Umbilical cord (tissue), 2 donors: ENCODE data around the gene CLK4. TPM values are rescaled to one million over a fixed set of nuclear protein-coding genes. Genes with fewer than 3 reads are reported as not detected.

Experiments used
- DNase-seq: peaks from one replicate; pipeline ENCODE4 v3.0.0-alpha.2; 2015; ENCODE audit warnings: low spot score
- total RNA-seq: library from RNA; depleted of rRNA; stranded (reverse); fragments of >200 nt; gene quantifications from one replicate; pipeline ENCODE4 v1.2.3, GENCODE V29; 2014; ENCODE audit warnings: low replicate concordance; ENCODE audit not compliant: insufficient read depth

Gene CLK4
- total RNA-seq, 1 donor from 2014 or later = 73.4 TPM

GRCh38 chr5:178587763-178588611, 38.9 kb downstream of the CLK4 start:
- no peak for DNase-seq

DNA sequence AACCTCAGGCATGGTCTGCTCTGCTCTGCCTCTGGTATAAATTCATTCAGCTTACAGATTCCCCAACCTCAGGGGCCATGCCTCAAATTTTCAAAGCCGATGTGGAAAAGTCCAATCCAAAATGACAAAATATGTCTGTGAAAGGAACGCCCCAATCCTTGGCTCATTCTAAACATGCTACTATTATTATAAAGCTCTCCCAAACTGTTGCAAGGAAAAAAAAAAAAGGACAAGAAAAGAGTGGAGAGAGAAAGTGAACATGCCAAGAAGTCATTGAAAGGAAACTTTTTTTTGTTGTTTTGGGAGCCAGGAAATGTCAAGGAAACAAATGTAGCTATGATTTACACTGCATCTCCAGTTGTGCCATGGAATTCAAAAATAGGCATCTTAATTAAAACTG, 40.5 kb downstream of the CLK4 start:
- no peak for DNase-seq

GRCh38 chr5:178585421-178585820, 41.4 kb downstream of the CLK4 start:
- DNase-seq = peak; percentile 51

DNA sequence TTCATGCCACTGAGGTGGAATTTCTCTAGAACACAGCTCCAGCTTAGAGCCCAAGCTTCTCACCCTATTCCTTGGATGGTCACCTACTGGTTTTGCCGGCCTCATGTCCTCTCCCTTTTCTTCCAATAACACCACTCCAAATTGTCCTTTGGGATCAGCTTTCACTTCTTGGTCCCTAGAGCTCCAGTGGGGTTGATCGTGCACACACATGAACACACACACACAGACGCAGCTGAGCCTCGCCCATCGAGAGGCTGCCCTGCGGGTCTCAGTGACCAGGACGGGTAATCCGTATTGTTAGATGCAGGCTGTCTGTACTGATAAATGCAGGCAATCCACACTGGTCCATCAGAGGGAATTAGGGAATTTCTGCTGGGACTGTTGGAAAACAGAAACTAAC, 43.6 kb downstream of the CLK4 start:
- no peak for DNase-seq

DNA sequence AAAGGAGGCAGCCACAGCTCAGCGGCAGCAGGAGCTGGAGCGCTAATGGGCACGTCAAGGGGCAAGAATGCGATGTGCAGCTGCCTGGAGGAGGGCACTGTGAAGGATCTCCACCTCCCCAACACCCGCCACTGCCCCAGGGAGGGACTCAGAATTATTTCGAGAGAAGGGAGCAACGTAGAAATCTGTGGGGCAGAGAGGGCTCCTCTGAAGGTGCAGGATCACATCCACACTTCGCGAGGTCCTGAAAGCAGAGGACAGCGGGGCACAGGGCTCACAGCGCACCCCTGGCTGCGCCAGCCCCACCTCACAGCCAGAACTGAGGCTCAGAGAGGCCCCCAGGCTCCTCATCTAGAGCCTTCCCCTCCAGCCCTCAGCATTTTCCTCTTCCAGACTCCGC, 44.6 kb downstream of the CLK4 start:
- DNase-seq = no peak

DNA sequence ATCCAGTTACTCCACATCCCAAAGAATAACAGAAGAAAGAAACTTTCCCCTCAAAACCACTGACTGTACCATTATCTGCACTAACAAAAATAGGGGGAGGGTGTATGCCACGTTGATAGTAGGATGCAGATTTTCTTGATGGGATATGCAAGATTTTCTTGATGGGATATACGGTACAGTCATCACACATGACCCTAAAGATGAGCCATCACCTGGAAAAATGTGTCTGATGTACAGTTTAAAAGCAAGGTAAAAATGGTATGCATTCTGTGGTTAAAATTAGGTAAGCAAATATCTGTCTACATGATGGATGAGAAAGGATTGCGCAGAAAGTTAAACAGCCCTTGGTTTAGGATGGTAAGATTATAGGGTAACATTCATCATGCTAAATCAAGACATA, 45.2 kb downstream of the CLK4 start:
- no peak for DNase-seq

DNA sequence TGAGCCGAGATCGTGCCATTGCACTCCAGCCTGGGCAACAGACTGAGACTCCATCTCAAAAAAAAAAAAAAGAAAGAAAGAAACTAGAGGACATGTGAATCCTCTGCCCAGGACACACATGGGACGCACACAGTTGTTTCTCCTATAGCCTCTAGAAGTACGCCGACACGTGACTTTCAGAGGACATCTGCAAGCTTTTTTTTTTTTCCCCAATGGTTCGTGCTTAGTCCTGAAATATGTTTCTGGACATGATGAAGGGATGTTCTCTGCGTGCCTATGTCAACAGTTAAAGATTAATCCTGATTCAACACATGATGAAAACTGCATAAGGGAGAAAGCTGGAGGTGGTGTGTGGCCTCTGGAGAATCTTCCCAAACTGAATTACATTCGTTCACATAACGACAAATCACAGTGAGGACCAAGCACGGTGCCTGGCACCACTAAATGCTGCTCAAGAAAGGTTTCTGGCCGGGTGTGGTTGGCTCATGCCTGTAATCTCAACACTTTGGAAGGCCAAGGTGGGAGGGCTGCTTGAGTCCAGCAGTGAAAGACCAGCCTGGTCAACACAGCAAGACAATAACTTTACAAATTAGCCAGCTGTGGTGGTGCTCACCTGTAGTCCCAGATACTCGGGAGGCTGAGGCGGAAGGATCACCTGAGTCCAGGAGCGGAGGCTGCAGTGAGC, 46.4 kb downstream of the CLK4 start:
- no peak for DNase-seq

DNA sequence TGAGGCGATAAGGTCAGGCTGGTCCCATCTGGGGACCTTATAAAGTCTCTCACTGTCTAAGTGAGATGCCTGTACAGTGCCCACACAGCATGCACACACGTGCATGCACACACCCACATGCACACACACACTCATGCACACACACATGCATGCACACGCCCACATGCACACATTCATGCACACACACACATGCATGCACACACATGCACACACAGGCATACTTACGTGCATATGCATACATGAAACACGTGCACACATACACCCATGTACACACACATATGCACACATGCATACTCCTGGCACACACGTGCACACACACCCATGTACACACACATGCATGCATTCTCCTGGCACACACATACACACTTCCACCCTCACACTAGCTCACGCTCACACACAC, 48.9 kb downstream of the CLK4 start:
- DNase-seq = no peak

DNA sequence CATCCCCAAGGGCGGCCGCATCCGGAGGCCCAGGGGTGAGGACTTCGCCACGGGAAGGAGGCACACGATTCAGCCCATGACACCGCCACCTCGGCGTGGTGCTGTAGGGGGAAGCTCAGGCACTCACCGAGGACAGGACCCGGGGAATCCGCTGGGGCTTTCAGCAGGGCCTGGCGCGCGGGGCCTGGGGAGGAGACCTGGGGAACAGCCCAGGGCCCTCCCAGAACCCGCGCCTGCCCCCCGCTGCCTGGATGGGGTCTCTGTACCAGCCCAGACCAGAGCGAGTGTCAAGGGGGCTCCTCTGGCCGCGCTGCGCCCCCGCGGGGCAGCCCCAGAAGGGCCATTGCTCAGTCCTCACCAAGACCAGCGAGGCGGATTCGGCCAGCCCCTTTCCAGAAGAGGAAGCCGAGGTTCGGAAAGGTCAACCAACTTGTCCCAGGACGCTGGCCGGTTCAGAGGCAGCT, 49.4 kb downstream of the CLK4 start:
- DNase-seq = no peak

DNA sequence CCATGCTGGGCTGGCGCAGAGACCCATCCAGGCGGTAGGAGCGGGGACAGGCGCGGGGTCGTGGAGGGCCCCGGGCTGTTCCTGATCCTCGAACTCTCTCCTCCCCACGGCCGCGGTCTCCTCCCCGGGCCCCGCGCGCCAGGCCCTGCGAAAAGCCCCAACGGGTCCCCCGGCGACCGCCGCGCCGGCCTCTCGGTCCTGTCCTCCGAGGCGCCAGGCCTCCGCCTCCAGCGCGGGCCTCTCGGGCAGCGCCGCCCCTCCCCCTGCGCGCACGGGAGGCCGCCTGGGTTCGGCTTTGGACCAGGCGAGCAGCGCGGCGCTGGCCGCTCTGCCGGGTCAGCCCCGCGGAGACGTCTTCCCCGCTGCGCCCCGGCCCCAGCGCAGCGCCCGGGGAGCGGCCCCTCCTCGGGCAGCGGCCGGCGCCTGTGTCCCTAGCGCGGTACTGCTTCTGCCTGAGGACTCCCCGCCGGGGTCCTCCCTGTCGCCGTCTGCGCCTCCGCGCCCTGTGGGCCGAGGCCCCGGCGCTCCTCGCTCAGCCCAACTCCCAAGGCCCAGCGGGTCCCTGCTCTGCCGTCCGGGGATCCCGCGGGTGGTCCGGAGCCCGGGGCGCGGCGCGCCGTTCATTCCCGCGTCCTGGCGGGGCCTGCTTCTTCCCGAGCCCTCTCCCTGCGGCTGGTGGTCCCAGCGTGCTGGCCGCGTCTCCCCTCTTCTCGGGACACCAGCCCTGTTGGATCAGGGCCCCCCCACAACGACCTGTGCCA, 50.1 kb downstream of the CLK4 start:
- peak; percentile 53 for DNase-seq

- no peak for DNase-seq
Measured at GRCh38 chr5:178573216-178573615, 53.6 kb downstream of the CLK4 start.

DNA sequence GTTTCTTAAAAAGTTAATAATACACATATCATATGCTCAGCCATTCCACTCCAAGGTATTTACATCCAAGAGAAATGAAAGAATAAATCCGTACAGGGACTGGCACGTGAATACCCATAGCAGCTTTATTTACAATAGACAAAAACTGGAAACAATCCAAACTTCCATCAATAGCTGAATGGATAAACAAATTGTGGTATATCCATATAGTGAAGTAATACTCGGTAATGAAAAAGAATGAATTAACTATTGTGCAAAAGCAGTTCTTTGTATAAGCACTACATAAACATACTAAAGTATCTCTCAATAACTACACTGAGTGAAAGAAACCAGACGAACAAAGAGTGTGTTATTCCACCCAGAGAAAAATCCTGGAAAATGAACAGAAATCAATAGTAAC, 54.2 kb downstream of the CLK4 start:
- DNase-seq = no peak

- no peak for DNase-seq
Measured at GRCh38 chr5:178569485-178569884, 57.4 kb downstream of the CLK4 start.

DNA sequence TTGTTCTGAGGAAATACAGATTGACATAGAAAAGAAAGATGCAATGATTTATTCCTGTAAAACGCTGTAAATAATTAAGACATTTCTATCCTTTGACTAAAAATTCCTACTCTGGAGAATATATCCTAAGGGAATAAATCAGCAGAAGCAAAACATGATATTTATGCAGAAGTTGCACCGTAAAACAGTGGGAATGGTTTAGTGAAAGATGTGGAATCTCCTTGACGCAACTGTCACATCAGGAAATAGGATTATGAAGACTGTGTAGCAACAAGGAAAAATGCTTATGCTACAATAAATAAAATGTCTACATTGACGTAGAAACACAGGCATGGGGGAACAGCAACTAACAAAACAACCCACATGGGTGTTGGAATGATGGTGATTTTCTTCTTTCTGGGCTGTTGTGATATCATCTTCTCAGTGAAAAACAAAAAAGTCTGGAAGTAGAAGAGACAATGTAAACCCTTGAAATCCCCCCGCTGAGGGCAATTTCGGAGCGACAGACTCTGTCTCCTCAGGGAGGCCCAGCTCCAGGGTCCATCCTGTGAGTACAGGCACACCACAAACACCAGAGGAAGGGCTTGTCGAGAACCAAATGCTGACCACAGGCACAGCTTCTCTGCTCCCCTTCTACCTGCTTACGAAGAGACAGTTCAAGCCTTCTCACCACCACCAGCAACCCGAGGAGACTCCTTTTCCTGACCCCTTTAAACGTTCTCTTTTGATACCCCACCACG, 61.9 kb downstream of the CLK4 start:
- DNase-seq = no peak

DNA sequence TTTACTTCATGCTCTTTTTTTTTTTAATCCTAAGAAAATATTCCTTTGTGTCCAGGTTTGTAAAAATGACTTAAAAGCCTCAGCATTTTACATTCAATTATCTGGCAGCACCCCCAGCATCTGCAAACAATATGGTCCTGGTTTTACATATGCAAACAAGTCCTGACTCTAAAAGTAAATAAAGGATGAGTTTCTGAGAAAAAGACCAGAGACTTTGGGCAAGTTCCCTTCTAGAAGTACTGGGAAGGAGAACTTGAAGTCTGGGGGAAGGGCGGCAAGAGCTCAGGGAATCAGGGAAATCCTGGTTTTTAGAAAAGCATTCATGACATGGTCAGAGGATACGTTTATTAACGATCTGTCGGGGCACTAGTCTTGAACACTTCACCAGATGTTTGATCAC, 62.5 kb downstream of the CLK4 start:
- peak; percentile 52 for DNase-seq

- no peak for DNase-seq
Measured at GRCh38 chr5:178563621-178564020, 63.2 kb downstream of the CLK4 start.

- no peak for DNase-seq
Measured at GRCh38 chr5:178561746-178562264, 65.0 kb downstream of the CLK4 start.

DNA sequence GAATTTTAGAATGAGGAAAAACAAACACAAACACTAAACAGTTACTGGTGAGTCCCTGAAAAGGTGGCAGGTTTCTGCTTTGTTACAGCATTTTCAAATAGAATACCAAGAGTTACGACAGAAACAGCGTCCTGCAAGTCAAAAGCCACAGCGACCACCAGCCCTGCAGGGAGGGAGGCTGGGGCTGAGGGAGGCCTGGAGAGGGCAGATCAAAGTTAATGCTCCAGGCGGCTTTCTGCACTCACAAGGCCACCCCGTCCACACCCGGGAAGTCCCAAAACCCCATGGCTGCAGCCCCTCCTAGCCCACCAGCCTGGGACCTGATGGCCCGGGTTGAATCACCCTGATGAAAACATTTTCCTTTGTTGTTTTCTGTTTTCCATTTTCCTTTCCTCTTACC, 65.9 kb downstream of the CLK4 start:
- no peak for DNase-seq

DNA sequence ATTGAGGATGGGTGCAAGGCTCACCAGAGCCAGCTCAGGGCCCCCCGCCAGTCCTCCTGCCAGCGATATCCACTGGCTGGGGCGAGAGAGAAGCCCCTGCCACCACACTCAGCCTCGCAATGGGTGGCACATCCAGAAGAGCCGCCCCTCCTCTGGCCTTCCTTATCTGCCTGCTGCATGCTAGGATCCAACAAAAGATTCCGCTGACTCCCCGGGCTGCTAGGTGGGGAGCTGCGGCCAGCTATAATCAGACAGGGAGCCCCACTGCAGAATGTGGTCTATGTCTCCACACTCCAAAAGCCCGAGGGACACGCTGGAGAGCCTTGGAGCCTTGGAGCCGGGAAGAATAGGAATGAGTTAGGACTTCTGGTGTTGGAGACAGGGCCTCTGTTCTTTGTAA, 69.4 kb downstream of the CLK4 start:
- DNase-seq = no peak

- no peak for DNase-seq
Measured at GRCh38 chr5:178555771-178556211, 71.1 kb downstream of the CLK4 start.

DNA sequence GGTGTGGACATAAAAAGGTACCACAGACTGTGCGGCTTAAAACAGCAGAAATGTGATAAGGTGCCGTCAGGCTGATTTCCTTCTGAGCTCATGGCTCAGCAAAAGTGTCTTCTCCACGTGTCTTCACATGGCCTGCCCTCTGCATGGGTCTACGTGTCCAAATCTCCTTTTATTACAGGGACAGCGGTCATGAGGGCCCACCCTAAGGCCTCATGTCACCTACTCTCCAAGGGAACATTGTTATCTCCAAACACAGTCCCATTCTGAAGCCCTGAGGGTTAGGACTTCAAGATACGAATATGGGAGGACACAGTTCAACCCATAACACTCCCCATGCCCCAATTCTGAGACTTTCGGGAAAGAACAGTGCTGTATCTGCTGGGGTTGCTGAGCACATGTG, 71.8 kb downstream of the CLK4 start:
- no peak for DNase-seq
